Right forelimb (tissue), 1 donor: ENCODE measurements around the gene PGPEP1.
A peak's percentile ranks its signal among the peaks of the same experiment; 100 is the strongest.
"Not testable (repeated sequence)": the region's sequence is repeated elsewhere in the genome, so short reads cannot be mapped to it uniquely, and the experiment has no call there.

Source experiments
- DNase-seq: peaks from one replicate; pipeline ENCODE4 v3.0.0-alpha.2; 2018

The PGPEP1 gene

GRCh38 chr19:18393836-18394235 lies 53.4 kb downstream of the PGPEP1 start:
- DNase-seq = no peak

- DNase-seq = no peak
These were observed 56.3 kb downstream of the PGPEP1 start for GRCh38 chr19:18396471-18397241.

- DNase-seq = no peak
These were observed 57.1 kb downstream of the PGPEP1 start, which contains the start of gene LRRC25 for GRCh38 chr19:18397242-18398202. Gene LRRC25 (minus strand): TSS chr19:18397622. CDS start chr19:18396963, 659 bp downstream.

GRCh38 chr19:18399008-18399407 lies 58.6 kb downstream of the PGPEP1 start:
- DNase-seq = no peak

- DNase-seq = peak; percentile 76
These were observed 61.2 kb downstream of the PGPEP1 start for GRCh38 chr19:18401580-18402112.

- not testable (repeated sequence) for DNase-seq
These were observed 62.3 kb downstream of the PGPEP1 start for GRCh38 chr19:18402455-18403248.

GRCh38 chr19:18405754-18406153 lies 65.4 kb downstream of the PGPEP1 start:
- DNase-seq = not testable (repeated sequence)

GRCh38 chr19:18406749-18407148 lies 66.4 kb downstream of the PGPEP1 start:
- no peak for DNase-seq

- no peak for DNase-seq
These were observed 67.7 kb downstream of the PGPEP1 start for GRCh38 chr19:18408053-18408476.

- DNase-seq = no peak
These were observed 72.3 kb downstream of the PGPEP1 start for GRCh38 chr19:18412610-18413239.

GRCh38 chr19:18414504-18415177 lies 74.2 kb downstream of the PGPEP1 start:
- DNase-seq = peak; percentile 67

- peak; percentile 88 for DNase-seq
These were observed 74.9 kb downstream of the PGPEP1 start for GRCh38 chr19:18415178-18415867.

GRCh38 chr19:18416778-18417249 lies 76.4 kb downstream of the PGPEP1 start:
- peak; percentile 95 for DNase-seq

- peak; percentile 92 for DNase-seq
These were observed 77.0 kb downstream of the PGPEP1 start for GRCh38 chr19:18417250-18418028.

- no peak for DNase-seq
These were observed 77.7 kb downstream of the PGPEP1 start for GRCh38 chr19:18418029-18418482.

- no peak for DNase-seq
These were observed 78.2 kb downstream of the PGPEP1 start for GRCh38 chr19:18418483-18419194.

- peak; percentile 89 for DNase-seq
These were observed 78.8 kb downstream of the PGPEP1 start, which contains the start of gene SSBP4 for GRCh38 chr19:18419195-18419698. Gene SSBP4 (plus strand): TSS chr19:18419398. CDS start chr19:18419649, 251 bp downstream.
